Panc1 (cell line): Measurements from ENCODE around the gene SERTAD1.
A peak's percentile ranks its signal among the peaks of the same experiment; 100 is the strongest.

Experiments used
- CTCF ChIP-seq: fragments of 450-650 bp; IDR thresholded peaks from 2 replicates; pipeline ENCODE4 v1.5.1; 2017; ENCODE audit warnings: mild to moderate bottlenecking
- POLR2AphosphoS5 ChIP-seq: IDR thresholded peaks from 2 replicates; pipeline ENCODE4 v1.6.1; 2012; ENCODE audit warnings: mild to moderate bottlenecking, low read depth, low read length, moderate library complexity
- SIN3A ChIP-seq: IDR thresholded peaks from 2 replicates; pipeline ENCODE4 v1.6.1; 2012; ENCODE audit warnings: low read depth, mild to moderate bottlenecking, low read length, moderate library complexity, borderline replicate concordance; ENCODE audit not compliant: insufficient read depth
- TF ChIP-seq, protein P1 (sequence below), 2 experiments: IDR thresholded peaks; 2 replicates each; pipeline ENCODE4 v1.6.1; 2011 to 2012; ENCODE audit warnings: low read depth in 2 of 2, control low read depth in 1 of 2, low read length in 1 of 2, mild to moderate bottlenecking in 1 of 2, moderate library complexity in 1 of 2; ENCODE audit not compliant: insufficient read depth in 1 of 2

- TF ChIP-seq CTCF (no peak), SIN3A (0 out of 2 replicates have a peak, but pooled peaks have one; percentile 33), POLR2AphosphoS5 (0 out of 2 replicates have a peak, but pooled peaks have one; percentile 6)
- TF ChIP-seq, protein P1, sequence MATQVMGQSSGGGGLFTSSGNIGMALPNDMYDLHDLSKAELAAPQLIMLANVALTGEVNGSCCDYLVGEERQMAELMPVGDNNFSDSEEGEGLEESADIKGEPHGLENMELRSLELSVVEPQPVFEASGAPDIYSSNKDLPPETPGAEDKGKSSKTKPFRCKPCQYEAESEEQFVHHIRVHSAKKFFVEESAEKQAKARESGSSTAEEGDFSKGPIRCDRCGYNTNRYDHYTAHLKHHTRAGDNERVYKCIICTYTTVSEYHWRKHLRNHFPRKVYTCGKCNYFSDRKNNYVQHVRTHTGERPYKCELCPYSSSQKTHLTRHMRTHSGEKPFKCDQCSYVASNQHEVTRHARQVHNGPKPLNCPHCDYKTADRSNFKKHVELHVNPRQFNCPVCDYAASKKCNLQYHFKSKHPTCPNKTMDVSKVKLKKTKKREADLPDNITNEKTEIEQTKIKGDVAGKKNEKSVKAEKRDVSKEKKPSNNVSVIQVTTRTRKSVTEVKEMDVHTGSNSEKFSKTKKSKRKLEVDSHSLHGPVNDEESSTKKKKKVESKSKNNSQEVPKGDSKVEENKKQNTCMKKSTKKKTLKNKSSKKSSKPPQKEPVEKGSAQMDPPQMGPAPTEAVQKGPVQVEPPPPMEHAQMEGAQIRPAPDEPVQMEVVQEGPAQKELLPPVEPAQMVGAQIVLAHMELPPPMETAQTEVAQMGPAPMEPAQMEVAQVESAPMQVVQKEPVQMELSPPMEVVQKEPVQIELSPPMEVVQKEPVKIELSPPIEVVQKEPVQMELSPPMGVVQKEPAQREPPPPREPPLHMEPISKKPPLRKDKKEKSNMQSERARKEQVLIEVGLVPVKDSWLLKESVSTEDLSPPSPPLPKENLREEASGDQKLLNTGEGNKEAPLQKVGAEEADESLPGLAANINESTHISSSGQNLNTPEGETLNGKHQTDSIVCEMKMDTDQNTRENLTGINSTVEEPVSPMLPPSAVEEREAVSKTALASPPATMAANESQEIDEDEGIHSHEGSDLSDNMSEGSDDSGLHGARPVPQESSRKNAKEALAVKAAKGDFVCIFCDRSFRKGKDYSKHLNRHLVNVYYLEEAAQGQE (IDR thresholded peaks at IDR 0.05; ENCODE audit: insufficient read depth in 1 of 2, low read depth in 2 of 2, low read length in 1 of 2): no peak
These were observed 22.4 kb downstream of the SERTAD1 start for GRCh38 chr19:40403262-40403984.
